OCI-LY3 (cell line): ENCODE data around the gene CLCA1.

Experiments
- EZH2phosphoT487 ChIP-seq: fragments of 200-600 bp; shearing (Covaris generic); IDR thresholded peaks from 2 replicates; pipeline ENCODE4 v1.6.1; 2018; ENCODE audit warnings: antibody characterized with exemption, mixed run types, low read depth
- TF ChIP-seq, protein P1 (sequence below): fragments of 200-600, 300-600 bp; sonication (generic); IDR thresholded peaks from 2 replicates; pipeline ENCODE4 v1.5.1; 2014; ENCODE audit warnings: antibody characterized with exemption, low read length, low read depth

DNA sequence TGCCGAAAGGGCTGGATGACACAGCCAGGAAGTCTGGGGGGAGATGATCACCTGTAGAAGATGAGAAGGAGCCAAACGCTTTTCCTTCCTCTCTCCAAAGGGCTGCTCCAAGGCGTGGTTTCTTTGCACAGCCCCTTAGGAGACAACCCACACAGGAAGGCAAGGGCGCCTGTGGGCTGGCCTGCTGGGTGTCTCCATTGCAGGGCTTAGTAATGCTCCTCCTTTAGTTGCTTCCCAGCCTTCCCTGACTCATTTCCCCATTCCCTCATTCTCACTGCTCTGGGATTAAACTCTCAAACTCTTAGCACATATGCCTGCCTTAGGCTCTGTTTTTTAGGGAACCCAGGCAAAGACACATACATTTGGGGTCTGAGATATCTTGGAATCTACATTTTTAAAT lies 1.7 kb upstream of the CLCA1 start:
- TF ChIP-seq, protein P1, sequence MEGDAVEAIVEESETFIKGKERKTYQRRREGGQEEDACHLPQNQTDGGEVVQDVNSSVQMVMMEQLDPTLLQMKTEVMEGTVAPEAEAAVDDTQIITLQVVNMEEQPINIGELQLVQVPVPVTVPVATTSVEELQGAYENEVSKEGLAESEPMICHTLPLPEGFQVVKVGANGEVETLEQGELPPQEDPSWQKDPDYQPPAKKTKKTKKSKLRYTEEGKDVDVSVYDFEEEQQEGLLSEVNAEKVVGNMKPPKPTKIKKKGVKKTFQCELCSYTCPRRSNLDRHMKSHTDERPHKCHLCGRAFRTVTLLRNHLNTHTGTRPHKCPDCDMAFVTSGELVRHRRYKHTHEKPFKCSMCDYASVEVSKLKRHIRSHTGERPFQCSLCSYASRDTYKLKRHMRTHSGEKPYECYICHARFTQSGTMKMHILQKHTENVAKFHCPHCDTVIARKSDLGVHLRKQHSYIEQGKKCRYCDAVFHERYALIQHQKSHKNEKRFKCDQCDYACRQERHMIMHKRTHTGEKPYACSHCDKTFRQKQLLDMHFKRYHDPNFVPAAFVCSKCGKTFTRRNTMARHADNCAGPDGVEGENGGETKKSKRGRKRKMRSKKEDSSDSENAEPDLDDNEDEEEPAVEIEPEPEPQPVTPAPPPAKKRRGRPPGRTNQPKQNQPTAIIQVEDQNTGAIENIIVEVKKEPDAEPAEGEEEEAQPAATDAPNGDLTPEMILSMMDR: no peak
- no peak for TF ChIP-seq EZH2phosphoT487
